HepG2 (cell line): Measurements from ENCODE around the gene GJD3. TPM values are rescaled to one million over a fixed set of nuclear protein-coding genes. Genes with fewer than 3 reads are reported as not detected.

Experiments used
- CBX5 ChIP-seq: sonication (generic); formaldehyde crosslinking; IDR thresholded peaks from 2 replicates; pipeline ENCODE4 v1.4.0; 2020; ENCODE audit warnings: missing genetic modification reagents, borderline replicate concordance
- FOXA1 ChIP-seq, 2 experiments: fragments of 450-650 bp in 1 of 2; sonication (generic) in 1 of 2; formaldehyde crosslinking in 1 of 2; IDR thresholded peaks; 2 replicates each; pipeline versions ENCODE4 v1.4.0 to v1.6.1; 2016 to 2020; ENCODE audit warnings: missing genetic modification reagents in 1 of 2
- GPN1 ChIP-seq: sonication (generic); formaldehyde crosslinking; IDR thresholded peaks from 2 replicates; pipeline ENCODE4 v1.5.1; 2020; ENCODE audit warnings: missing genetic modification reagents, borderline replicate concordance
- HDAC1 ChIP-seq: sonication (generic); formaldehyde crosslinking; IDR thresholded peaks from 2 replicates; pipeline ENCODE4 v1.5.1; 2020; ENCODE audit warnings: mild to moderate bottlenecking, missing genetic modification reagents
- HINFP ChIP-seq: sonication (generic); formaldehyde crosslinking; IDR thresholded peaks from 2 replicates; pipeline ENCODE4 v1.4.0; 2020; ENCODE audit warnings: low read depth, mild to moderate bottlenecking, missing genetic modification reagents
- HNF4G ChIP-seq, 2 experiments: sonication (generic) in 1 of 2; formaldehyde crosslinking in 1 of 2; IDR thresholded peaks; 2 replicates each; pipeline versions ENCODE4 v1.4.0 to v1.6.1; 2011 to 2020; ENCODE audit warnings: borderline replicate concordance in 2 of 2, low read depth in 2 of 2, mild to moderate bottlenecking in 2 of 2, low read length in 1 of 2, missing genetic modification reagents in 1 of 2, moderate library complexity in 1 of 2
- HOXA3 ChIP-seq: sonication (generic); formaldehyde crosslinking; IDR thresholded peaks from 2 replicates; pipeline ENCODE4 v1.5.0; 2020; ENCODE audit warnings: missing genetic modification reagents
- ISL2 ChIP-seq: sonication (generic); formaldehyde crosslinking; IDR thresholded peaks from 2 replicates; pipeline ENCODE4 v1.5.0; 2020; ENCODE audit warnings: missing genetic modification reagents
- NRL ChIP-seq: sonication (generic); formaldehyde crosslinking; IDR thresholded peaks from 2 replicates; pipeline ENCODE4 v1.5.0; 2020; ENCODE audit warnings: missing genetic modification reagents, mild to moderate bottlenecking, moderate library complexity, borderline replicate concordance
- PAX8 ChIP-seq: sonication (generic); formaldehyde crosslinking; IDR thresholded peaks from 2 replicates; pipeline ENCODE4 v1.8.0; 2022; ENCODE audit warnings: mild to moderate bottlenecking, missing genetic modification reagents, borderline replicate concordance
- RORA ChIP-seq: sonication (generic); formaldehyde crosslinking; IDR thresholded peaks from 2 replicates; pipeline ENCODE4 v1.5.0; 2020; ENCODE audit warnings: mild to moderate bottlenecking, missing genetic modification reagents, moderate library complexity
- SOX13 ChIP-seq, 3 experiments: fragments of 450-650 bp in 1 of 3; sonication (generic) in 1 of 3; formaldehyde crosslinking in 1 of 3; IDR thresholded peaks in 2 of 3; conservative IDR thresholded peaks in 1 of 3; 2 replicates each; pipeline versions ENCODE4 v1.5.0 to v1.6.1; 2016 to 2020; ENCODE audit warnings: antibody characterized with exemption in 1 of 3, mild to moderate bottlenecking in 1 of 3, missing compliant biosample characterization in 1 of 3, missing genetic modification reagents in 1 of 3, moderate library complexity in 1 of 3
- SPEN ChIP-seq: sonication (generic); formaldehyde crosslinking; IDR thresholded peaks from 2 replicates; pipeline ENCODE4 v1.5.1; 2020; ENCODE audit warnings: low read depth, mild to moderate bottlenecking, missing genetic modification reagents
- XRCC5 ChIP-seq: fragments of 200-400 bp; formaldehyde crosslinking; optimal IDR thresholded peaks from 2 replicates; pipeline ENCODE3; 2017; ENCODE audit warnings: mild to moderate bottlenecking, low read length
- ZMAT3 ChIP-seq: sonication (generic); formaldehyde crosslinking; conservative IDR thresholded peaks from 2 replicates; pipeline ENCODE4 v1.7.0; 2021; ENCODE audit warnings: missing genetic modification reagents
- ZNF3 ChIP-seq: IDR thresholded peaks from 2 replicates; pipeline ENCODE4 v1.7.0; 2017; ENCODE audit warnings: inconsistent platforms
- ZNF350 ChIP-seq: sonication (generic); formaldehyde crosslinking; IDR thresholded peaks from 2 replicates; pipeline ENCODE4 v1.4.0; 2020; ENCODE audit warnings: mild to moderate bottlenecking, low read depth, missing genetic modification reagents, borderline replicate concordance
- ZNF496 ChIP-seq: sonication (generic); formaldehyde crosslinking; IDR thresholded peaks from 2 replicates; pipeline ENCODE4 v1.8.1; 2023; ENCODE audit warnings: mild to moderate bottlenecking, moderate library complexity, missing genetic modification reagents; ENCODE audit not compliant: insufficient replicate concordance
- ZNF672 ChIP-seq: sonication (generic); formaldehyde crosslinking; IDR thresholded peaks from 2 replicates; pipeline ENCODE4 v1.8.1; 2022; ENCODE audit warnings: missing genetic modification reagents
- ZNF747 ChIP-seq: sonication (generic); formaldehyde crosslinking; IDR thresholded peaks from 2 replicates; pipeline ENCODE4 v1.8.1; 2023; ENCODE audit warnings: missing genetic modification reagents, mild to moderate bottlenecking, borderline replicate concordance
- ZSCAN29 ChIP-seq: sonication (generic); formaldehyde crosslinking; conservative IDR thresholded peaks from 2 replicates; pipeline ENCODE4 v1.4.0; 2020; ENCODE audit warnings: mild to moderate bottlenecking, missing genetic modification reagents
- polyA plus RNA-seq, 8 experiments: library from polyadenylated mRNA; depleted of rRNA in 3 of 8; stranded (reverse) in 7 of 8; unstranded in 1 of 8; fragments of >200 nt; fragmentation: Illumina TruSeq in 4 of 8; extraction: Trizol in 4 of 8; gene quantifications; 2 replicates each; pipeline versions ENCODE4 v1.2.1 to v1.2.3, GENCODE V29; 2011 to 2016; ENCODE audit warnings: low read depth in 4 of 8, missing spikeins in 1 of 8, mixed read lengths in 1 of 8; ENCODE audit not compliant: insufficient read depth in 1 of 8
- total RNA-seq, 5 experiments: library from RNA; depleted of rRNA; stranded (reverse); fragments of >200 nt; fragmentation: Illumina TruSeq; extraction: Trizol; gene quantifications; 2 replicates each; pipeline ENCODE4 v1.2.3, GENCODE V29; 2016; ENCODE audit warnings: low read depth in 1 of 5
- TF ChIP-seq, protein P1 (sequence below): sonication (generic); formaldehyde crosslinking; IDR thresholded peaks from 2 replicates; pipeline ENCODE4 v1.9.0; 2021; ENCODE audit warnings: missing genetic modification reagents, borderline replicate concordance
- TF ChIP-seq, protein P2 (sequence below): sonication (generic); formaldehyde crosslinking; IDR thresholded peaks from 2 replicates; pipeline ENCODE4 v1.4.0; 2020; ENCODE audit warnings: missing genetic modification reagents, borderline replicate concordance

GJD3 gene
- total and polyA plus RNA-seq, 2 of the 13 experiments (the other 11 are each of a cell fraction or from before 2014, with no cell fraction given) = not detected

GRCh38 chr17:40326014-40326831 lies 38.3 kb downstream of the GJD3 start (continued):
- peak; percentile 60 for TF ChIP-seq HOXA3 (CRISPR knock-in tag)
- TF ChIP-seq SOX13 (IDR thresholded peaks at IDR 0.05) = no peak
- TF ChIP-seq SOX13 (CRISPR knock-in tag; conservative IDR thresholded peaks at IDR 0.05 in 1 of 2, IDR thresholded peaks at IDR 0.05 in 1 of 2) = peak in 1 of 2 experiments; percentile 21; a peak in 1 of 4 replicates
- TF ChIP-seq ZMAT3 (CRISPR knock-in tag) = no peak
- no peak for TF ChIP-seq HINFP (CRISPR knock-in tag)
- TF ChIP-seq, protein P1, sequence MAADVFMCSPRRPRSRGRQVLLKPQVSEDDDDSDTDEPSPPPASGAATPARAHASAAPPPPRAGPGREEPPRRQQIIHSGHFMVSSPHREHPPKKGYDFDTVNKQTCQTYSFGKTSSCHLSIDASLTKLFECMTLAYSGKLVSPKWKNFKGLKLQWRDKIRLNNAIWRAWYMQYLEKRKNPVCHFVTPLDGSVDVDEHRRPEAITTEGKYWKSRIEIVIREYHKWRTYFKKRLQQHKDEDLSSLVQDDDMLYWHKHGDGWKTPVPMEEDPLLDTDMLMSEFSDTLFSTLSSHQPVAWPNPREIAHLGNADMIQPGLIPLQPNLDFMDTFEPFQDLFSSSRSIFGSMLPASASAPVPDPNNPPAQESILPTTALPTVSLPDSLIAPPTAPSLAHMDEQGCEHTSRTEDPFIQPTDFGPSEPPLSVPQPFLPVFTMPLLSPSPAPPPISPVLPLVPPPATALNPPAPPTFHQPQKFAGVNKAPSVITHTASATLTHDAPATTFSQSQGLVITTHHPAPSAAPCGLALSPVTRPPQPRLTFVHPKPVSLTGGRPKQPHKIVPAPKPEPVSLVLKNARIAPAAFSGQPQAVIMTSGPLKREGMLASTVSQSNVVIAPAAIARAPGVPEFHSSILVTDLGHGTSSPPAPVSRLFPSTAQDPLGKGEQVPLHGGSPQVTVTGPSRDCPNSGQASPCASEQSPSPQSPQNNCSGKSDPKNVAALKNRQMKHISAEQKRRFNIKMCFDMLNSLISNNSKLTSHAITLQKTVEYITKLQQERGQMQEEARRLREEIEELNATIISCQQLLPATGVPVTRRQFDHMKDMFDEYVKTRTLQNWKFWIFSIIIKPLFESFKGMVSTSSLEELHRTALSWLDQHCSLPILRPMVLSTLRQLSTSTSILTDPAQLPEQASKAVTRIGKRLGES = no peak
- peak; percentile 83 for TF ChIP-seq HDAC1 (CRISPR knock-in tag)
- peak; percentile 46; the same call in 1 of the 2 replicates for TF ChIP-seq HNF4G (IDR thresholded peaks at IDR 0.05; ENCODE audit: borderline replicate concordance, low read depth, low read length)
- TF ChIP-seq HNF4G (CRISPR knock-in tag; IDR thresholded peaks at IDR 0.05; ENCODE audit: borderline replicate concordance, low read depth) = no peak; the same call in 1 of the 2 replicates
- no peak for TF ChIP-seq RORA
- TF ChIP-seq NRL = no peak
- TF ChIP-seq CBX5 (CRISPR knock-in tag) = no peak
- no peak for TF ChIP-seq ZNF496 (CRISPR knock-in tag)
- TF ChIP-seq ZNF350 (CRISPR knock-in tag) = no peak; the same call in 1 of the 2 replicates
- TF ChIP-seq ZSCAN29 (CRISPR knock-in tag) = no peak
- TF ChIP-seq GPN1 = no peak
- no peak for TF ChIP-seq ISL2
- TF ChIP-seq ZNF747 (CRISPR knock-in tag) = no peak
- TF ChIP-seq, protein P2, sequence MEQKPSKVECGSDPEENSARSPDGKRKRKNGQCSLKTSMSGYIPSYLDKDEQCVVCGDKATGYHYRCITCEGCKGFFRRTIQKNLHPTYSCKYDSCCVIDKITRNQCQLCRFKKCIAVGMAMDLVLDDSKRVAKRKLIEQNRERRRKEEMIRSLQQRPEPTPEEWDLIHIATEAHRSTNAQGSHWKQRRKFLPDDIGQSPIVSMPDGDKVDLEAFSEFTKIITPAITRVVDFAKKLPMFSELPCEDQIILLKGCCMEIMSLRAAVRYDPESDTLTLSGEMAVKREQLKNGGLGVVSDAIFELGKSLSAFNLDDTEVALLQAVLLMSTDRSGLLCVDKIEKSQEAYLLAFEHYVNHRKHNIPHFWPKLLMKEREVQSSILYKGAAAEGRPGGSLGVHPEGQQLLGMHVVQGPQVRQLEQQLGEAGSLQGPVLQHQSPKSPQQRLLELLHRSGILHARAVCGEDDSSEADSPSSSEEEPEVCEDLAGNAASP (CRISPR knock-in tag) = no peak
- TF ChIP-seq PAX8 (CRISPR knock-in tag) = no peak
- TF ChIP-seq ZNF3 (CRISPR knock-in tag) = no peak
- no peak for TF ChIP-seq FOXA1 (IDR thresholded peaks at IDR 0.05)
- TF ChIP-seq FOXA1 (CRISPR knock-in tag; IDR thresholded peaks at IDR 0.05) = peak; percentile 70
- TF ChIP-seq SPEN = 0 out of 2 replicates have a peak, but pooled peaks have one; percentile 7
- TF ChIP-seq XRCC5 = no peak
- TF ChIP-seq ZNF672 (CRISPR knock-in tag) = no peak
